WTC11 (cell line): ENCODE data around the gene COL4A1. TPM values are rescaled to one million over a fixed set of nuclear protein-coding genes. Genes with fewer than 3 reads are reported as not detected.

Source experiments
- ATAC-seq: fragments of 200-7000 bp; cut with Tn5 transposase; 2 replicates; pipeline ENCODE4 v1.10.0; 2021; ENCODE audit warnings: mild to moderate bottlenecking, moderate library complexity
- CTCF ChIA-PET: fragments of 300-600 bp; sonication (Branson Sonifier 250); formaldehyde crosslinking; loops from one replicate; lab custom pipeline; 2021; ENCODE audit warnings: antibody characterized with exemption; lab: Charles Lee
- POLR2A ChIA-PET: fragments of 350-600 bp; sonication (Branson Sonifier 250); formaldehyde crosslinking; loops from one replicate; lab custom pipeline; 2021; ENCODE audit warnings: antibody characterized with exemption; lab: Charles Lee
- DNase-seq: peaks from one replicate; pipeline ENCODE4 v3.0.0; 2021; ENCODE audit warnings: low spot score
- H3K27ac Mint-ChIP-seq: 2 replicates; pipeline ENCODE4 v1.8.0; 2021; ENCODE audit warnings: mixed read lengths
- H3K27me3 Mint-ChIP-seq: 2 replicates; pipeline ENCODE4 v1.8.0; 2021; ENCODE audit warnings: low read depth, mild to moderate bottlenecking, moderate library complexity, mixed read lengths
- H3K36me3 Mint-ChIP-seq: 2 replicates; pipeline ENCODE4 v1.8.0; 2021; ENCODE audit warnings: mixed read lengths
- H3K4me1 Mint-ChIP-seq: 2 replicates; pipeline ENCODE4 v1.8.0; 2022; ENCODE audit warnings: mixed read lengths
- H3K4me3 Mint-ChIP-seq: 2 replicates; pipeline ENCODE4 v1.8.0; 2021; ENCODE audit warnings: mild to moderate bottlenecking, moderate library complexity, mixed read lengths
- H3K9me3 Mint-ChIP-seq: 2 replicates; pipeline ENCODE4 v1.8.0; 2021; ENCODE audit warnings: mixed read lengths
- AR ChIP-seq: fragments of 250-450 bp; sonication (Bioruptor Pico); IDR thresholded peaks from 2 replicates; pipeline ENCODE4 v1.9.0; 2021; ENCODE audit warnings: mild to moderate bottlenecking
- ATF2 ChIP-seq: sonication (generic); formaldehyde crosslinking; IDR thresholded peaks from 2 replicates; pipeline ENCODE4 v1.8.1; 2022; ENCODE audit warnings: low read depth, missing genetic modification reagents, borderline replicate concordance
- E2F4 ChIP-seq: sonication (generic); formaldehyde crosslinking; IDR thresholded peaks from 2 replicates; pipeline ENCODE4 v1.8.1; 2022; ENCODE audit warnings: low read depth, mild to moderate bottlenecking, moderate library complexity, missing genetic modification reagents, borderline replicate concordance
- E2F5 ChIP-seq: sonication (generic); formaldehyde crosslinking; IDR thresholded peaks from 2 replicates; pipeline ENCODE4 v1.8.1; 2022; ENCODE audit warnings: mild to moderate bottlenecking, moderate library complexity, missing genetic modification reagents
- FOXK1 ChIP-seq: sonication (generic); formaldehyde crosslinking; IDR thresholded peaks from 2 replicates; pipeline ENCODE4 v1.8.0; 2022; ENCODE audit warnings: mild to moderate bottlenecking, moderate library complexity, missing genetic modification reagents
- HMGA2 ChIP-seq: fragments of 250-450 bp; sonication (Bioruptor Pico); IDR thresholded peaks from 2 replicates; pipeline ENCODE4 v1.4.0; 2021; ENCODE audit warnings: mild to moderate bottlenecking, moderate library complexity
- HMGXB4 ChIP-seq: sonication (generic); formaldehyde crosslinking; IDR thresholded peaks from 2 replicates; pipeline ENCODE4 v1.8.1; 2023; ENCODE audit warnings: mild to moderate bottlenecking, moderate library complexity, missing genetic modification reagents
- IRF2 ChIP-seq: sonication (generic); formaldehyde crosslinking; IDR thresholded peaks from 2 replicates; pipeline ENCODE4 v1.8.0; 2022; ENCODE audit warnings: low read depth, missing genetic modification reagents, borderline replicate concordance
- JAZF1 ChIP-seq: fragments of 250-450 bp; sonication (Bioruptor Pico); IDR thresholded peaks from 2 replicates; pipeline ENCODE4 v1.9.0; 2021; ENCODE audit warnings: moderate library complexity, mild to moderate bottlenecking, inconsistent platforms
- MLX ChIP-seq: sonication (generic); formaldehyde crosslinking; IDR thresholded peaks from 2 replicates; pipeline ENCODE4 v1.8.1; 2023; ENCODE audit warnings: mild to moderate bottlenecking, missing genetic modification reagents, moderate library complexity
- NR3C1 ChIP-seq: sonication (generic); formaldehyde crosslinking; conservative IDR thresholded peaks from 2 replicates; pipeline ENCODE4 v1.8.1; 2023; ENCODE audit warnings: low read depth, mild to moderate bottlenecking, missing genetic modification reagents
- USF2 ChIP-seq: sonication (generic); formaldehyde crosslinking; IDR thresholded peaks from 2 replicates; pipeline ENCODE4 v1.8.1; 2023; ENCODE audit warnings: mild to moderate bottlenecking, missing genetic modification reagents, moderate library complexity
- ZNF263 ChIP-seq: sonication (generic); formaldehyde crosslinking; IDR thresholded peaks from 2 replicates; pipeline ENCODE4 v1.8.1; 2022; ENCODE audit warnings: low read depth, mild to moderate bottlenecking, moderate library complexity, missing genetic modification reagents
- ZNF317 ChIP-seq: sonication (generic); formaldehyde crosslinking; IDR thresholded peaks from 2 replicates; pipeline ENCODE4 v1.8.1; 2023; ENCODE audit warnings: low read depth, mild to moderate bottlenecking, moderate library complexity, missing genetic modification reagents, borderline replicate concordance
- ZNF396 ChIP-seq: fragments of 250-450 bp; sonication (Bioruptor Pico); IDR thresholded peaks from 2 replicates; pipeline ENCODE4 v1.8.0; 2021; ENCODE audit warnings: mild to moderate bottlenecking, moderate library complexity, borderline replicate concordance
- ZNF423 ChIP-seq: fragments of 250-450 bp; sonication (Bioruptor Pico); IDR thresholded peaks from 2 replicates; pipeline ENCODE4 v2.1.2; 2022; ENCODE audit warnings: mild to moderate bottlenecking, moderate library complexity
- ZNF425 ChIP-seq: fragments of 250-450 bp; sonication (Bioruptor Pico); conservative IDR thresholded peaks from 2 replicates; pipeline ENCODE4 v1.9.0; 2021; ENCODE audit warnings: mild to moderate bottlenecking
- total RNA-seq: library from RNA; stranded (reverse); gene quantifications from 3 replicates; pipeline ENCODE4 v1.2.3, GENCODE V29; 2021

The COL4A1 gene
- total RNA-seq, 1 experiment from 2014 or later, result 89.6 TPM

GRCh38 chr13:110271313-110271712 is 35.6 kb downstream of the COL4A1 start:
- peaks cover 28% of the 10 kb centered on the region for H3K4me1 Mint-ChIP-seq

More at GRCh38 chr13:110271313-110271712, 35.6 kb downstream of the COL4A1 start:
- H3K36me3 Mint-ChIP-seq, result no peaks in the 10 kb centered on the region
- no peak for DNase-seq
- H3K27me3 Mint-ChIP-seq, result no peaks in the 10 kb centered on the region
- no peak overlapping the region for H3K27ac Mint-ChIP-seq
- TF ChIP-seq AR (CRISPR knock-in tag) (no peak), NR3C1 (no peak), JAZF1 (no peak), ZNF396 (CRISPR knock-in tag) (no peak), ATF2 (CRISPR knock-in tag) (no peak), IRF2 (CRISPR knock-in tag) (no peak), FOXK1 (CRISPR knock-in tag) (no peak), ZNF423 (CRISPR knock-in tag) (no peak), ZNF263 (CRISPR knock-in tag) (no peak), E2F4 (CRISPR knock-in tag) (no peak), HMGXB4 (CRISPR knock-in tag) (no peak), USF2 (CRISPR knock-in tag) (no peak), HMGA2 (no peak), MLX (CRISPR knock-in tag) (no peak), ZNF317 (no peak), ZNF425 (CRISPR knock-in tag) (no peak), E2F5 (CRISPR knock-in tag) (no peak)
- no peak for ATAC-seq
- ChIA-PET POLR2A (no interaction called here), CTCF (interaction anchor here (1.5 kb wide), 1 partner anchor 24 kb away, joined by 3 read pairs; no protein-coding TSS in a partner anchor)
- H3K4me3 Mint-ChIP-seq, result no peak overlapping the region
- no peaks in the 10 kb centered on the region for H3K9me3 Mint-ChIP-seq
